ENCODE data around the gene DBT. TPM values are rescaled to one million over a fixed set of nuclear protein-coding genes. Genes with fewer than 3 reads are reported as not detected.

The DBT gene
- polyA plus RNA-seq, 1 of the 3 experiments (the other 2 are of a cell fraction) = 2.0 TPM

DNA sequence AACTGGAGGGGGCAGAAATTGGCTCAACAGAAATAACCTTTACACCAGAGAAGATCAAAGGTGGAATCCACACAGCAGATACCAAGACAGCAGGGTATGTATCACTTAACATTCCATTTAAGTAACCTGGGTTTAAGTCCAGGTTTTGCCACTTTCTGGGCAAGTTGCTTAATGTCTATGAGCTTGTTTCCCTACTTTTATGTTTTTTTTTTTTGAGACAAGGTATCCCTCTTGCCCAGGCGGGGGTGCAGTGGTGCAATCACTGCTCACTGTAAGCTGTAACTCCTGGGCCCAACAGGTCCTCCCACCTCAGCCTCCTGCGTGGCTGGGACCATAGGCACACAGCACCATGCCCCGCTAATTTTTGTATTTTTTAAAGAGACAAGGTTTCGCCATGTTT is 18.6 kb upstream of the DBT start (continued):
- no peak for TF ChIP-seq NRF1 (IDR thresholded peaks at IDR 0.05; ENCODE audit: low read depth, low read length)

DNA sequence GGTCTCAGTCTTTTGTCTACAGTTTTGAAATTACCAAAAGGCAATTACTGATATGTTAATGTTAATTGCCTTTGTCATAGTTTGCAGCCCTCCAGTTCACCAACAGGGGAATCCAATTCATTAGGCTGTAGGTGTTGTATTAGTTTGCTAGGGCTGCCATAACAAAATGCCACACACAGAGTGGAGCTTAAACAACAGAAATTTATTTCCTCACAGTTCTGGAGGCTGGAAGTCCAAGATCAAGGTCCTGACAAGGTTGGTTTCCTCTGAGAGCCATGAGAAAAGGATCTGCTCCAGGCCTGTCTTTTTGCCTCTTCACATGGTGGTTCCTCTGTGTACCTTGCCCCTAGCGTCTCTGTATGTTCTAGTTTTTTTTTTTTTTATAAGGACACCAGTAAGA is 17.6 kb upstream of the DBT start:
- Histone ChIP-seq H3K27ac (ENCODE audit: low read depth in 2 of 2, low read length in 1 of 2) (no peak overlapping the region), H3K9me2 (no peaks in the 10 kb centered on the region), H3K9ac (peak overlapping the region; percentile 93), H3K27me3 (ENCODE audit: insufficient read depth) (no peaks in the 10 kb centered on the region), H3K4me1 (ENCODE audit: control insufficient read depth in 1 of 2, insufficient read depth in 2 of 2, low read depth in 1 of 2, low read length in 1 of 2) (peaks cover 5 to 11% of the 10 kb centered on the region in 2 experiments; a peak in 3 of 4 replicates), H3K4me3 (ENCODE audit: low read depth in 2 of 2, low read length in 1 of 2) (peak overlapping the region; percentile 90 to 100), H3K79me2 (ENCODE audit: insufficient read depth) (peaks cover 58% of the 10 kb centered on the region), H3F3A (replicated peaks; ENCODE audit: insufficient read depth) (no peaks in the 10 kb centered on the region), H3K36me3 (replicated peaks in 1 of 2; ENCODE audit: control insufficient read depth in 1 of 2, insufficient read depth in 2 of 2, low read length in 1 of 2) (peaks cover 35 to 56% of the 10 kb centered on the region in 2 experiments), H2AFZ (ENCODE audit: low read depth) (no peak overlapping the region), H3K9me3 (no peaks in the 10 kb centered on the region), H3K4me2 (peak overlapping the region; percentile 94), H4K20me1 (ENCODE audit: insufficient read depth) (no peaks in the 10 kb centered on the region)
- 94% methylated on average over 1 of the region's 1 CpG for WGBS (ENCODE audit: low lambda C conversion rate)
- CTCF ChIA-PET = interaction anchor here (2.1 kb wide), 1 partner anchor 188 kb away, joined by 6 read pairs; no protein-coding TSS in a partner anchor
- TF ChIP-seq FOSL2 (IDR thresholded peaks at IDR 0.05; ENCODE audit: borderline replicate concordance, low read depth) (no peak), MEF2A (IDR thresholded peaks at IDR 0.05; ENCODE audit: borderline replicate concordance, low read depth) (no peak), TEAD4 (IDR thresholded peaks at IDR 0.05; ENCODE audit: borderline replicate concordance, insufficient read depth) (no peak), RXRA (IDR thresholded peaks at IDR 0.05; ENCODE audit: borderline replicate concordance, low read depth) (no peak), EP300 (IDR thresholded peaks at IDR 0.05; ENCODE audit: borderline replicate concordance in 1 of 2, low read depth in 1 of 2, low read length in 1 of 2) (no peak), YY1 (IDR thresholded peaks at IDR 0.05; ENCODE audit: low read depth) (no peak), SIN3A (IDR thresholded peaks at IDR 0.05; ENCODE audit: borderline replicate concordance, low read depth, low read length) (no peak), TCF12 (IDR thresholded peaks at IDR 0.05) (no peak), NFIC (IDR thresholded peaks at IDR 0.05; ENCODE audit: borderline replicate concordance) (no peak), TAF1 (IDR thresholded peaks at IDR 0.05; ENCODE audit: borderline replicate concordance, low read depth, low read length) (no peak), FOXM1 (IDR thresholded peaks at IDR 0.05; ENCODE audit: low read depth) (no peak), RFX5 (IDR thresholded peaks at IDR 0.05; ENCODE audit: low read length) (no peak), ELF1 (IDR thresholded peaks at IDR 0.05) (no peak)
- TF ChIP-seq, protein P1, sequence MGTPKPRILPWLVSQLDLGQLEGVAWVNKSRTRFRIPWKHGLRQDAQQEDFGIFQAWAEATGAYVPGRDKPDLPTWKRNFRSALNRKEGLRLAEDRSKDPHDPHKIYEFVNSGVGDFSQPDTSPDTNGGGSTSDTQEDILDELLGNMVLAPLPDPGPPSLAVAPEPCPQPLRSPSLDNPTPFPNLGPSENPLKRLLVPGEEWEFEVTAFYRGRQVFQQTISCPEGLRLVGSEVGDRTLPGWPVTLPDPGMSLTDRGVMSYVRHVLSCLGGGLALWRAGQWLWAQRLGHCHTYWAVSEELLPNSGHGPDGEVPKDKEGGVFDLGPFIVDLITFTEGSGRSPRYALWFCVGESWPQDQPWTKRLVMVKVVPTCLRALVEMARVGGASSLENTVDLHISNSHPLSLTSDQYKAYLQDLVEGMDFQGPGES (IDR thresholded peaks at IDR 0.05; ENCODE audit: low read depth, low read length) = no peak
- TF ChIP-seq, protein P2, sequence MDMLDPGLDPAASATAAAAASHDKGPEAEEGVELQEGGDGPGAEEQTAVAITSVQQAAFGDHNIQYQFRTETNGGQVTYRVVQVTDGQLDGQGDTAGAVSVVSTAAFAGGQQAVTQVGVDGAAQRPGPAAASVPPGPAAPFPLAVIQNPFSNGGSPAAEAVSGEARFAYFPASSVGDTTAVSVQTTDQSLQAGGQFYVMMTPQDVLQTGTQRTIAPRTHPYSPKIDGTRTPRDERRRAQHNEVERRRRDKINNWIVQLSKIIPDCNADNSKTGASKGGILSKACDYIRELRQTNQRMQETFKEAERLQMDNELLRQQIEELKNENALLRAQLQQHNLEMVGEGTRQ (IDR thresholded peaks at IDR 0.05; ENCODE audit: borderline replicate concordance, low read depth, low read length) = no peak
- TF ChIP-seq, protein P3, sequence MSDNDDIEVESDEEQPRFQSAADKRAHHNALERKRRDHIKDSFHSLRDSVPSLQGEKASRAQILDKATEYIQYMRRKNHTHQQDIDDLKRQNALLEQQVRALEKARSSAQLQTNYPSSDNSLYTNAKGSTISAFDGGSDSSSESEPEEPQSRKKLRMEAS (IDR thresholded peaks at IDR 0.05; ENCODE audit: low read depth) = no peak
- POLR2A ChIA-PET = no interaction called here
- no peak for DNase-seq

All from SK-N-SH (cell line).